GM18909 (cell line): Measurements from ENCODE around the gene KIF3B.
"Not testable (repeated sequence)": the region's sequence is repeated elsewhere in the genome, so short reads cannot be mapped to it uniquely, and the experiment has no call there.

ENCODE experiments used
- ATAC-seq: cut with Tn5 transposase; IDR thresholded peaks from one replicate; pipeline ENCODE4 v1.9.1; 2021; ENCODE audit warnings: mild to moderate bottlenecking; ENCODE audit not compliant: unreplicated experiment, poor library complexity

Gene KIF3B

DNA sequence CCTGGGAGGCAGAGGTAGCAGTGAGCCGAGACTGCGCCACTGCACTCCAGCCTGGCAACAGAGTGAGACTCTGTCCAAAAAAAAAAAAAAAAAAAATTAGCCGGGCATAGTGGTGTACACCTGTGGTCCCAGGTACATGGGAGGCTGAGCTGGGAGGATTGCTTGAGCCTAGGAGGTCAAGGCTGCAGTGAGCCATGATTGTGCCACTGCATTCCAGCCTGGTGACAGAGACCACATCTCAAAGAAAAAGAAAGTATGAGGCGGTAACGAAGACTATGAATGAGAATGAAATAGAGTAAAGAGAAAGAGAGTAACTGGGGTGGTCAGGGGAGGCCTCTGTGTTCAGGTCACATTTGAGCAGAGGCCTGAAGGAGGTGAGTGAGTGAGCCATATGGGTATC is 31.2 kb upstream of the KIF3B start:
- not testable (repeated sequence) for ATAC-seq

DNA sequence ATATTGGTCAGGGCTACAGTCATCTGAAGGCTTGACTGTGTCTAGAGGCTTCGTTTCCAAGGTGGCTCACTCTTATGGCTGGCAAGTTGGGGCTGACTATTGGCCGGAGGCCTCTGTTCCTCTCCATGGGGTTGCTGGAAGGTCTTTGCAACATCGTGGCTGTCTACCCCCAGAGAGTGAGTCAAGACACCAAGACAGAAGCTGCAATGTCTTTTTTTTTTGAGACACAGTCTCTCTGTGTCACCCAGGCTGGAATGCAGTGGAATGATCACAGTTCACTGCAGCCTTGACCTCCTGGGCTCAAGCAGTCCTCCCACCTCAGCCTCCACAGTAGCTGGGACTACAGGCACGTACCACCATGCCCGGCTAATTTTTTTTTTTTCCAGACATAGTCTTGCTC is 29.4 kb upstream of the KIF3B start:
- no peak for ATAC-seq

DNA sequence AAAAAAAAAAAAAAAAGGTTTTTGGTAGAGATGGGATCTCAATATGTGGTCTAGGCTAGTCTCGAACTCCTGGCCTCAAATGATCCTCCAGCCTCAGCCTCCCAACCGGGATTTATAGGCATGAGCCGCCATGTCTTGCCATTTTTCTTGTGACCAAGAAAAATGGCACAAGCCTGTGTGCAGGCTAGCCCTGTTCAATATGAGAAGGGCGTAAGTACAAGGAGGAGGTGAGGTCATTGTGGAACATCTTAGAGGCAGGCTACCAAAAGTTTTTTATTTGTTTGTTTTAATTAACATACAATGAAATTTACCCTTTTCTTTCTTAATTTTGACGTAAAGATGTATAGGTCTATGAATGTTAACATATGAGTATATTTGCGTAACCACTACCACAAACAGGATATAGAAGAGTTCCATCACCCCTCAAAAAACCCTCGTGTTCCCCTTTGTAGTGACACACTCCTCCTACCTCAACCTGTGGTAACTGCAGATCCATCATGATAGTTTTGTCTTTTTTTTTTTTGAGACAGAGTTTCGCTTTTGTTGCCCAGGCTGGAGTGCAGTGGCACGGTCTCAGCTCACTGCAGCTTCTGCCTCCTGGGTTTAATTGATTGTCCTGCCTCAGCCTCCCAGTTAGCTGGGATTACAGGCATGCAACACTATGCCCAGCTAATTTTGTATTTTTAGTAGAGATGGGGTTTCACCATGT is 28.3 kb upstream of the KIF3B start:
- ATAC-seq = no peak

DNA sequence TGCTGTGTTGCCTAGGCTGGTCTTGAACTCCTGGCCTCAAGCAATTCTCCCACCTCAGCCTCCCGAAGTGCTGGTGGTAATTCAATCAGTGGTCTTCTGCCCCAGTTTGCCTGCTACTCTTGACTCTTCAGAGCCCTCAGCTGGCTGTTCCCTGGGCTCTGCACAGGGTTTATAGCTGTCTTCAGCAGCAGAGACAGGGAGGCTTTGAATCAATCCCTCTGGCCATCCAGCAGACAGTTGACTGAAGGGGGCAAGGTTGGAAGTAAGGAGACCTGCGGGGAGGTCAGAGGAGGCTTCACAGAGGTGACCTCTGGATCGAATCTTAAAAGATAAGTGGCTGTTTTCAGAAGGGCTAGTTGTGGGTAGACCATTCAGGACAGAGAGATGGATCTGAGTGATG is 26.0 kb upstream of the KIF3B start:
- no peak for ATAC-seq

DNA sequence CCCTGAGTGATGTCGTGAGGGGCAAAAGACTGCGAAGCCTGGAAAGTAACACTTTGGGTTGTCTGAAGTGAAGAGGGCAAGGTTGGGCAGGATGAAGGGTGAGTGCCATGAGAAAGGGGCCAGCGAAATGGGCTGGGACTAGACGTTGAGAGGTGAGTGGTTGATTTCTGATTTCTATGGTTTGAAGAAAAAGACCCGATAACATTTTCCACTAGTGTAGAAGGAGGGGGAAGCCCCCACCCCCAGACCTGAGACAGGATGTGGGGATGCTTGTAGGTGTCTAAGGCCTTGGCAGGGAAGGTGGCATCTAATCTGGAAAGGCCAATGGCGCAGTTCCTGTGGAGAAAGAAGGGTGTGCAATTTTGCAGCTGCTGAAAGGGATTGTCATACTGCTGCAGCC is 25.3 kb upstream of the KIF3B start:
- no peak for ATAC-seq

DNA sequence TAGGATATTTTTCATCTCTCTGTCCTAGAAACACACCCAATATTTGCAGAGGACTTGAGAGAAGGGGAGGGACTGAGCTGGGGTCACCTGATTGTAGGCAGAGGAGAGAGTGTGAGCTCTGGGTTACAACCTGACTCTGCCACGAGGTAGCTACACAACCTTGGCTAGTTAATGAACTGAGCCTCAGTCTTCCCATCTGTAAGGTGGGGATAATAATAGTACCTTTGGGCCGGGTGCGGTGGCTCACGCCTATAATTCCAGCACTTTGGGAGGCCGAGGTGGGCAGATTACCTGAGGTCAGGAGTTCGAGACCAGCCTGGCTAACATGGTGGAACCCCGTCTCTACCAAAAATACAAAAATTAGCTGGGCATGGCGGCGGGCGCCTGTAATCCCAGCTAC is 16.5 kb upstream of the KIF3B start:
- ATAC-seq = not testable (repeated sequence)

DNA sequence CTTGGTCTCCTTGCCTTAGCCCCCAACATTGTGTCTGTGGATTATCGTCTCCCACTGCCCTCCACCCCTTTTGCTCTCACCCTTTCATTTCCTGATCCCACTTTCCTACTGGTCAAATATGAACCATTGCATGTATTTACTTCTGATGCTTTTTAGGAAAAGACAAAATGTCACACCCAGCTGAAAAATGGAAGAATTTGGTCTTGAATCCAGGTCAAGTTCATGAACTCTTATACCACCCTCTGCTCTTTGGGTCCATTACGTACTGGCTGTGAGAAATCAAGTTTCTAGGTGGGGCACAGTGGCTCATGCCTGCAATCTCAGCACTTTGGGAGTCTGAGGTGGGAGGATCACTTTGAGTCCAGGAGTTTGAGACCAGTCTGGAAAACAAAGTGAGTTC is 15.8 kb upstream of the KIF3B start:
- no peak for ATAC-seq

DNA sequence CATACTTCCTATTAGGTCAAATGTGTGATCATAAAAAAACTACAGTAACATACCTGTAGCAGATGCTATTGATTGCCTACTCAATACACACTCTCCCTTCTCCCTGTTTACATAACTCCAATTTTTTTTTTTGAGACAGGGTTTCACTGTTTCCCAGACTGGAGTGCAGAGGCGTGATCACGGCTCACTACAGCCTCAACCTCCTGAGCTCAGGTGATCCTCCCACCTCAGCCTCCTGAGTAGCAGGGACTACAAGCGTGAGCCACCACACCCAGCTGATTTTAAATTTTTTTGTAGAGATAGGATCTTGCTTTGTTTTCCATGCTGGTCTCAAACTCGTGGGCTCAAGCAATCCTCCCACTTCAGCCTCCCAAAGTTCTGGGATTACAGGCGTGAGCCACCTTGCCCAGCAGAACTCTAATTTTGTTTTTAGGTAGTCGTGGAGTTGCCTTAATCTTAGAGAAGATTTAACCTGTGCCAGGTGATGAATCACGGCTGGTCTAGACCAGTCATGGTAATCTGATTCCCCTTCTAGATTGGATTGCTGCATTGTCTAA is 14.0 kb upstream of the KIF3B start:
- no peak for ATAC-seq

DNA sequence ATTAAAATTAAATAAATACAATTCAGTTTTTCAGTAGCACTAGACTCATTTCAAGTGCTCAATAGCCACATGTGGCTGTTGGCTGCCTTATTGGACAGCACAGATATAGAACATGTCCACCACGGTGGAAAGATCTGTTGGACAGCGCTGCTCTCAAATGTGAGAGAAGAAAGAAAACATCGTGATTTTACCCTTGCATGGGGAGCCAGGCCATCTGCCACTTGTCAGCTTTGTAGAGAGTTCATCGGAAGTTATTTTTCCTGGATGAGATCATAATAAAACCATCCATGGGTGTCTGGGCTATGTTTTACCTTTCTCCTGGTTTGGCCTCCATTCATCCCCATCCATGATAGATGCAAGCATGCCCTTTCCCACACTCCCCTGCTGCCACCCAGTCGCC is 5.8 kb upstream of the KIF3B start:
- no peak for ATAC-seq

DNA sequence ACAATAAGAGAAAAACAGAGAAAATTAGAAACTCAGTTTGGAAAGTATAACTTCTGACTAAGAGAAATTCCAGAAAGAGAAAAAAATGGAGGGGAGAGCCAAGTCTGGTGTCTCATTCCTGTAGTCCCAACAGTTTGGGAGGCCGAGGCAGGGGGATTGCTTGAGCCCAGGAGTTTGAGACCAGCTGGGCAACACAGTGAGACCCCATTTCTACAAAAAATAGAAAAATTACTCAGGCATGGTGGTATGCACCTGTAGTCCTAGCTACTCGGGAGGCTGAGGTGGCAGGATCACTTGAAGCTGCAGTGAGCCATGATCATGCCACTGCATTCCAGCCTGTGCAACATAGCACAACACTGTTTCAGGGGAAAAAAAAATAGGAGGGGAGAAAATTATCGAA is 3.1 kb upstream of the KIF3B start:
- no peak for ATAC-seq

DNA sequence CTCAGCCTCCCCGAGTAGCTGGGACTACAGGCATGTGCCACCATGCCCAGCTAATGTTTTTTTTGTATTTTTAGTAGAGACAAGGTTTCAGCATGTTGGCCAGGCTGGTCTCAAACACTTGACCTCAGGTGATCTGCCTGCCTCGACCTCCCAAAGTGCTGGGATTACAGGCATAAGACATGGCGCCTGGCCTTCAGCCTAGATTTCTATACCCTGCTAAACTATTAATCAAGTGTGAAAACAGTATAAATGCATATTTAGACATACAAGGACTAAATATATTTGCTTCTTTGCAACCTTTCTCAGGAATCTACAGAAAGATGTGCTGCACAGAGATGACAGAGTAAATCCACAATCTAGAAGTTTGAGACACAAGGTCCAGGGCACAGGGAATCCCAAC is 2.3 kb upstream of the KIF3B start:
- not testable (repeated sequence) for ATAC-seq

DNA sequence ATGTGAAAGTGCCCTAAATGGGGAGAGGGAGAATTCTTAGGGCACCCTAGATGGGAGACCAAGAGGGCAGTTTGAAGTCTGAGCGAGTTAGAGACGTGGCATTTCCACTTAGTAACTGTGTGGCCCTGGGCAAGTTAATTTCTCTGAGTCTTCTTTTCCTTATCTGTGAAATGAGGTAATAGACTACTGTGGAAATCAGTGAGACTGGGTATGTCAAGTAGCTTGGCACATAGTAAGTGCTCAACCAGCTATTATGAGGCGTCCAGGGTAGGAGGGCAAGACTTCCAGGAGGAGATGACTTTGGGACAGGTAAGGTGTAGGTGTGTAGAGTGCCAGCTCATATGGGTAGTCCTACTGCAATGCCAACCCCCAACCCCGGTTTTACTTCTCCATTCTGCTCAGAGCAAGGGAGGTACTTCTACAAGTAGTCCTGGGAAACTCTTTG is 770 bp downstream of the KIF3B start:
- peak; percentile 66 for ATAC-seq

DNA sequence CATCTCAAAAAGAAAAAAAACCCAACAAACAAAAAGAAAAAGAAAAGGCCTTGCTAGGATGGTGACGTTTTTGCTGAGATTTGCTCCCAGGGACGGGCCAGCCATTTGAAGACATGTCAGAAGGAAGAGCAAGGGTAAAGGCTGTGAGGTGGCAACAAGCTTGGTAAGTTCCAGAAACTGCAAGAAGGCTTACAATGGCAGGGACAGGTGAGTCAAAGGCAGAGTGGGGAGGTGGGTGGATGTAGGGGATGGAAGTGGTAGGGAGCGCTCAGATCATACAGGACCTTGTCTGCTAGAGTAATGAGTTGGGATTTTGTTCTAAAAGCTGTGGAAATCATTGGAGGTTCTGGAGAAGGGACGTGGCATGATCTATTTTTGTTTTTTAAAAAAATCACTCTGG is 4.3 kb downstream of the KIF3B start:
- no peak for ATAC-seq

DNA sequence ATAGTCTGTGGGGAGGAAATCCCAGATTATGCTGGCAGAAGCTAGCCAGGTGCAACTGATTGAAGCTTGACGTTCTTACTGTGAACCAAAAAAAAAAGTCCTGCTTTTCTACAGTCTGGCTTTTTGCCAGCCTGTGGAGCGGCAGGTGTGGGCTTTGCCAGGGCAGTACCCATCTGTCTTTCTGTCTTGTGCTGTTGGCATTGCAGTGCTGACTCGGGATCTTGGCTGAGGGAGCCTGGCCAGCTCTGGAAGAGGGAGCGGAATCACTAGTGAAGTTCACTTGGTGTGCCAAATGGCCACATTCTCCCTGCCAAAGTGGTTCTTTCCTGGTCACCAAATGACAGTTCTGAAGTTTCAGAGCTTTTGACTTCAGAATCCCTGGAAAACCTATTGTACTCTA is 5.0 kb downstream of the KIF3B start:
- no peak for ATAC-seq

DNA sequence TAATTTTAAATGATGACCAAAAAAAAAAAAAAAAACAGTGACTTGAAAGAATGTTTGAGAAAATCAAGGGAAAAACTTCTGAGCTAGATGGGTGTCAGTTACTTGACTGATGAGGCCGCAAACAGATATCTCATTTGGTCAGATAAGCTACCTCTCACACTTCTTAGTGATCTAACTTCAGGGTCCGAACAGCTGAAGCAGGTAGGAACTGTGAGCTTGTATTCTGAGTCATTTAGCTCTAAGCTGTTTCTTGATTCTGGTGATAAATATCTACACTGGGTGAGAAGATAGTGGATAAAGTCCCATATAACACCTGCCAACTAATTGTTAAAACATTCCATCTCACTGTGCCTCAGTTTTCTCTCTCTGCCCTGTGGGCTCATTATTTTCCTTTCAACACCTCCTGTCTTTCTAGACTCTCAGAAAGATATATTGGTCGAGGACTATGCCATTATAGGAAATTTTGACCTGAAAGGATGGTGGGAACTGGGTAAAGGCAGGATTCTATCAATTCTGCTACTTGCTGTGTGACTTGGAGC is 7.7 kb downstream of the KIF3B start:
- ATAC-seq = no peak

DNA sequence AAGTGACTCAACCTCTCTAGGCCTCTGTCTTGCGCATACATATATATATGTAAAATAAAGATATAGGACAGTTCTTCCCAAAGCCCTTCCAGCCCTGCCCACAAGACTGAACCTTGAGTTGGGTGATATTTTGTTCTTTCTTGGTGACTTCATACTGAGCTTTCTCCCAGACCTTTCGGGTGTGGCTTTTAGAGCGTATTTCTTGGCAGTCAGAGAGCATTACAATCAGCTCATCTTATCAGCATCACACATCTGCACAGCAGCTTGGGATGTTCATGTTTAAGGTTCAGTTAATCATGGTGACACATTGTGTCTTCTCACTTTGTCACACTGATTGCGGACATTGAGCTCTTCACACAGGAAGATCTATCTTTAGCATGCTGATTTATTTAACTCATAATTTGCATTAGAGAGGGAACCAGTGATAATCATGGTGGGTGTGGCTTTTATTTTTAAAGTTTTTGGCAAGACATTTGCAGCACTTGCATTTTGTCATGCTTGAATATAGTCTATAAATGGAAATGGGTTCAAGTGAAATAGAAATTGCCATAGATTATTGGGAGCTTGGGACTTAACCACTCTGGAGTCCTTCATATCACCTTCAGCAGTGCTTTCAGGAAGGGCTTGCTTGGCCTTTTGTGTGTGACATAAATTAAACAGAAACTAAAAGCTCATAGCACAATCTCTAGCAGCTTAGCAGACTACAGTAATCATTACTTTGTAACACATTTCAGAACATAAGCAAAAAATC is 8.3 kb downstream of the KIF3B start:
- peak; percentile 64 for ATAC-seq

DNA sequence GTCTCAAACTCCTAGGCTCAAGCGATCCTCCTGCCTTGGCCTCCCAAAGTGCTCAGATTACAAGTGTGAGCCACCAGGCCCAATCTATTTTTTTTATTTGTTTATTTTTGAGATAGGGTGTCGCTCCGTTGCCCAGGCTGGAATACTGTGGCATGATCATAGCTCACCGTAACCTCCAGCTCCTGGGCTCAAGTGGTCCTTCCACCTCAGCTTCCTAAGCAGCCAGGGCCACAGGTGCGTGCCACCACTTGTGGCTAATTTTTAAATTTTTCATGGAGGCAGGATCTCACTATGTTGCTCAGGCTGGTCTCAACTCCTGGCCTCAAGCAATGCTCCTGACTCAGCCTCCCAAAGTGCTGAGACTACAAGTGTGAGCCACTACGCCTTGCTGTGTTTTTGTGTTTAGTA is 9.8 kb downstream of the KIF3B start:
- no peak for ATAC-seq

DNA sequence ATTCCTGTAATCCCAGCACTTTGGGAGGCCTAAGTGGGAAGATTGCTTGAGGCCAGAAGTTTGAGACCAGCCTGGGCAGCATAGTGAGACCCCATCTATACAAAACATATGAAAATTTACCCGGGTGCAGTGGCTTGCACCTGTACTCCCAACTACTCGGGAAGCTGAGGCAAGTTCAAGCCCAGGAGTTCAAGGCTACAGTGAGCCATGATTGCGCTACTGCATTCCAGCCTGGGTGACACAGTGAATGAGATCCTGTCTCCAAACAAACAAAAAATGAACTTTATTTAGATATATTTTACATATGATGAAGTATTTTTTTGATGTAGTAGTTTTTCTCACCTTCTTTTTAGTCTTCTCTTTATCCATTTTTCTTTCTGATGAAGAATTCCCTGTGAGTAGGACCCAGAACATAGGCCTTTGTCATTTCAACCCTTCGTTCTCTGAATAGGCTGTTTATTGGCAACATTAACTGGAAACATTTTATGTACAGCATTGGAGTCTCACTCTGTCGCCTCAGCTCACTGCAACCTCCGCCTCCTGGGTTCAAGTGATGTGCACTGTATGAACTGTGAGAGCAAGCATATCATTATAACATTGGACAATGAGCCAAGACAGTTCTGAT is 10.9 kb downstream of the KIF3B start:
- no peak for ATAC-seq

DNA sequence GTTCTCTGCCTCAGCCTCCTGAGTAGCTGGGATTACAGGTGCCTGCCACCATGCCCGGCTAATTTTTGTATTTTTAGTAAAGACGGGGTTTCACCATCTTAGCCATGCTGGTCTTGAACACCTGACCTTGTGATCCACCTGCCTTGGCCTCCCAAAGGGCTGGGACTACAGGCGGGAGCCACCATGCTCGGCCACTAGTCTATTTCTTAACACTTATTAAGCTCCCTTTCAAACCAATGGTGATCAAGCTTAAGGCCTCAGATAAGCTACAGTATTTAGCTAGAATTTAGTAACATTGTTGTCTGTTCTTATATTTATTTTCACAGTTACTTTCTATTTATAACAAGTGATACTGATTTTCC is 11.8 kb downstream of the KIF3B start:
- ATAC-seq = not testable (repeated sequence)

DNA sequence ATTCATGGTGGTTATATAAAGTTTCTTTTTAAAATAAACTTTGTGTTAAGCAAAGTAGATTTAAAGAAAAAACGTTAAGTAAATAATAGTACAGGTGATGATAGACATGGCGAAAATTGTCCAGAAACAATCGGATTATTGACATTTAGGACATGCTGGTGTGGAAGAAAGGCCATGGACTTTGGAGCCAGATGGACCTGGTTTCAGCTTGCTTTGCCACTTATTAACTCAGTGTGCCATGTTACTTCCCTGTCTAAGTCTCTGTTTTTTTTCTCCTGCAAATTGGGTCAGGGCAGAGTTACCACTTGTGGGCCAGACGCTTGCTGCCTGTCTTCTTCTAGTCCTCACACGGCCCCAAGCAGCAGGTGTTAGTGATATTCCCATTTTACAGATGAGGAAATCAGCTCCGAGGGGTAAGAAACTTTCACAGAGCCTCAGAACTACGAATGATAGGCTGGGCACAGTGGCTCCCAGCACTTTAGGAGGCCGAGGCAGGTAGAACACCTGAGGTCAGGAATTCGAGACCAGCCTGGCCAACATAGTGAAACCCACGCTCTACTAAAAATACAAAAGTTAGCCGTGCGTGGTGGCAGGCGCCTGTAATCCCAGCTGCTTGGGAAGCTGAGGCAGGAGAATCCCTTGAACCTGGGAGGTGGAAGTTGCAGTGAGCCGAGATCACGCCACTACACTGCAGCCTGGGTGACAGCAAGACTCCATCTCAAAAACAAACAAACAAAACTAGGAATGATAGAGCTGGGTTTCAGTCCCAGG is 12.4 kb downstream of the KIF3B start:
- ATAC-seq = no peak
